ENCODE results near the gene TOR2A.

Gene TOR2A

DNA sequence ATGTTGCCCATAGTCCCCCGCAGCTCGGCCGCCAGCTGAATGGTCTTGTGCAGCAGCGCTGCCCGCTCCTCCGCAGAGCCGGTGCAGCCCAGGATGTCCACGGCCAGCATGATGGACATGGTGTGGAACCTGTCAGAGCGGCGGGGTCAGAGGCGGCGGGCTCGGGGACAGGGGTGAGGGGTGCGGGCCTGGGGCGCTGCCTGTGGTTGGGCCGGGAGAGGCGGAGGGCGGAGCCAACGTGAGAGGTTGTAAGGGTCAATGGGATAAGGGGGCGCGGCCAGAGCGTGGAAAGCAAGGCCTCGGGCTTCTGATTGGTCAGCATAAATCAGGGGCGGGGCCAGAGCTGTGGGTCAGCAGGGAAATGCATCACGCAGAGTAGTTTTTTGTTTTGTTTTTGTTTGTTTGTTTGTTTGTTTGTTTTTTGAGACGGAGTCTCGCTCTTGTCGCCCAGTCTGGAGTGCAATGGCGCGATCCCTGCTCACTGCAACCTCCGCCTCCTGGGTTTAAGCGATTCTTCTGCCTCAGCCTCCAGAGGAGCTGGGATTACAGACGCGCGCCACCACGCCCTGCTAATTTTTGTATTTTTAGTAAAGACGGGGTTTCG, 6.8 kb upstream of the TOR2A start:
- no peak for FAIRE-seq

DNA sequence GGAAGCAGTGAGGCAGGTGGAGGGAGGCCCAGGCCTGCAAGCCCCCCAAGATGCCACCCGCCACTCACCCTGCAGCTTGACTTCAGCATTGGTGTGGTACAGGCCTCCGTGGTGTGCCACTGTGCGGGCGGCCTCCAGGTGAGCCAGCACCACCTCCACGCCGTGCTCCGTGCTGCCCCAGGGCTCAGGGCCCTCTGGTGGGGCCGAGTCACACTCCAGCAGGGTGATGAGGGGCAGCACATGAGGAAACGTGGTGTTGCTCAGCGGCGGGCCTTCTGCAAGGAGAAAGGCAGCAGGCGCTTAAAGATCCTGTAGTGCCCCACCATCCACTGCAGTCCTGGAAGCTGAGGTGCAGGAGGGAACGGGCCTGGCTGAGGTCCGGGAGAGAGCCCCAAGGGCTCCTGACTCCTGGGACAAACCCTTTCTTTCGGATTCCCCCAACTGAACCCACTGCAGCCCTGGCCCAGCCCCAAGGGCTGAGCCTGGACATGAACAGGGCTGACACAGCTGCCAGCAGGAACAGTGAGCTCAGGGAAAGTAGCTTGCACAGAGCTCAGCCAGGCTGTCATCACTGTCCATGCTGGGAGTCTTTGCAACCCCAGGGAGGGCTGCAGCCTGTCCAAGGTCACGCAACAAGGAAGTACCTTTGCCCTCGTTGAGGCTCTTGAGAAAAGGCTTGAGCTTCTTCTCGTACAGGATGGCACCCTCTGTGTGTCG, 4.7 kb upstream of the TOR2A start:
- FAIRE-seq = no peak

DNA sequence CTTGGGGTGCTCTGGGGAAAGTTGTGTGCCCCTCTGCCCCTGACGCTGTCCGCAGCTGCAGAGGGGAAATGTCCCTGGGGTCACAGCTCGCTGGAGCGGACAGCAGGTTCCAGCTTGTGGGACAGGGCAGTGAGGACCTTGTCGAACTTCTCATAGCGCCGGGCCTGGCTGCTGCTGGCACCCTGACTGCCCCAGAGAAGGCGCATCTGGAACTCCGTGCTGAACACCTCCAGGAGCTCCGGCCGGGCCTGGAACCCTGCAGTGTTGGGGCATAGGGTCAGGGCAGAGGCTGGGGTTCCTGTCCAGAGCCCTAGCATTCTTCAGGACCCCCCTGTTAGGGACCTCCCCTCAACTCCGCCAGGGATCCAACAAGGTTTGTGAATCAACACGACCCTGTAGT, 3.6 kb upstream of the TOR2A start:
- no peak for FAIRE-seq

DNA sequence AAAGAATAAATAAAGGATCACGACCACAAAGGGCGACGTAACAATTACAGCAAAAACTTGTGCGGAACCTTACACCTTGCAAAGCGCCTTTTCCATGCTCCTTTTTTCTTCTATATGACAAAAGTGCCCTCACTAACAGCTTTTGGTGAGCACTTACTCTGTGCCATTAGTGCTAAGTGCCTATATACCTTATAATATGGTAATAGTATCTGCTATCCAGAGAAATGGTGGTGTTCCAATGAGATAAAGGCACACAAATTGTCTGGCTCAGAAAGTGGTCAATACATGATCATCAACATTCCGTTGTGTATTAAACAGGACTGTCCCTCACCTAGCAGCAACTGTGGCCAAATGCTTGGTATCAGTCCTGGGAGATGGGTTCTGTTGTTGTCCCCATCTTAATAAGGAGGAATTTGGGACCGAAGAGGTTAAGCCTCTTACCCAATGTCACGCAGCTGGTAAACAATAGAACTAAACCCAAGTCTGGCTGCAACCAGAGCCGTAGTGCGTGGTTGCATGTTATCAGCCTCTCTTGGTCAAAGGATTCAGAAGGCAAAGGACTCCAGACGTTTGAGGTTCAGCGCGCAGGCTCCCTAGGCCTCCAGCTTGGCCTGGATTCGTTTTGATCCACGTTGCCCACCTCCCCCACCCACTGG, 564 bp upstream of the TOR2A start:
- no peak for FAIRE-seq

DNA sequence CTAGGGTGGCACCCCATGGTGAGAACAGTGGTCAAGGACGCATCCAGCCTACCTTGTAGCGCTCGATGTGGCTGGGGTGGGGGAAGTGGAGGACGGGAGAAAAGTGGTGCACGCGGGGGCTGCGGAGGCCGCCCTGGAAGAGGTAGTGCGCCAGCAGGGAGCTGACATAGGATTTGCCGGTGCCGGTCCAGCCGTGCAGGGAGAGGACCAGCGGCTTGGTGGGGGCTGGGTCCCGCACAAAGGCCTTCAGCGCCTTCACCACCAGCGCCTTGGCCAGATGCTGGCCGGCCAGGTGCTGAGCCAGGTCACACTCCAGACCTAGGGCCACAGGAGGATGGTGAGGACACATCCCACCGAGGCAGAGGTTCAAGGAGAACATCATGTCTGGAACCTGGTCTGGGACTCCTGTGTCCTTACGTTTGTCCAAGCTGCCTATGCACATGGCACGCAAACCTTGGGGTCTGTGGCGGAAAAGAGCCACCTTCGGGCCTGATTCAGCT, 797 bp downstream of the TOR2A start:
- no peak for FAIRE-seq

DNA sequence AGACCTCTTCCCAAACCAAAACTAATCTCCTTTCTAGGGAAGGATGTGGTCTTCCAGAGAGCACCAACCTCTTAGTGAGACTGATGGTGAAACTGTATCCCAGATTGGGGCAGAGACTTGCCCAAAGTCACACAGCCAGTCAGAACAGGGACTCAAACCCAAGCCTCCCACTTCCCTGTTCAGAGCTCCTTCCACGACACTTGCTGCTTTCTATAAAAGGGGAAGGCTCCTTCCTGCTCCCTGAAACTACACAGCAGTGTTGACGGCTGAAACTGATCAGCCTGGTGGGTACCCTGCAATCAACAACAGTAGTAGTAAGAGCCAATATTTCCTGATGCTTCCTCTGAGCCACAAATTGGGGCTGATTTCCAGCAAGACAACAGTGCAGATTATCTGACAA, 1.5 kb downstream of the TOR2A start:
- FAIRE-seq = no peak

DNA sequence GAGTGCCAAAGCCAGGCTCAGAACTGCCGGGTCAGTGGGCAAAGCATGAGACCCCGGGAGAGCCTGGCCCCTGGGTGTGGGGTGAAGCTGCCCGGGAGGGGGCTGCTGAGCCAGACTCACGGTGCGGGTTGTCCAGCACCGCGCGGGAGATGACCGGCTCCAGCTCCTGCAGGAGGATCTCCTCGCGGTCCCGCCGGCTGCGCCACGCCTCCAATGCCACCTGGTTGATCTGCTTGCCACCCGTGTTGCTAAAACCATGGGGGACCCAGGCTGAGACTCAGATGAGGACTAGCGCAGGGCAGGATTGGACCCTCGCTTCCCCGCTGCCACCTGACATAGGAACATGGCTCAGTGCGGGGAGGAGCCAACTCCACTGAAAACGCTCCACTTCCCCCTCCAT, 2.6 kb downstream of the TOR2A start:
- FAIRE-seq = no peak

DNA sequence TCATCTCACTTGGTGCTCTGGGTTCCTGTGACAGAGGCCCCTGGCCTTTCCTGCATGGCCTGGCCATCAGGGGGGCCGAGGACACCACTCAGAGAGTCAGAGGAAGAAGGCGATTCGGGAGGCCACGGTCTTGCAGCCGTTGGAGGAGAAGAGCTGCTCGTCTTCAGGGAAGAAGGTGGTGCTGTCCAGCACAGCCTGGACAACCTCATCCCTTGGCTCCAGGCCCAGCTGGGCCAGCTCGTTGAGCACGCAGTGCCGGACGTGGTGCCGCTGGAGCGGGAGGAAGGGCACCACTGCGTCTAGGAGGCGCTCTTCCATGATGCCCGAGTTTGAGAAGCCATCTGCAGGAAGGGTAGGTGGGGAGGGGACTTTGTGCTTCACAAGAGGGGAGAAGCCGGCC, 3.2 kb downstream of the TOR2A start:
- no peak for FAIRE-seq

DNA sequence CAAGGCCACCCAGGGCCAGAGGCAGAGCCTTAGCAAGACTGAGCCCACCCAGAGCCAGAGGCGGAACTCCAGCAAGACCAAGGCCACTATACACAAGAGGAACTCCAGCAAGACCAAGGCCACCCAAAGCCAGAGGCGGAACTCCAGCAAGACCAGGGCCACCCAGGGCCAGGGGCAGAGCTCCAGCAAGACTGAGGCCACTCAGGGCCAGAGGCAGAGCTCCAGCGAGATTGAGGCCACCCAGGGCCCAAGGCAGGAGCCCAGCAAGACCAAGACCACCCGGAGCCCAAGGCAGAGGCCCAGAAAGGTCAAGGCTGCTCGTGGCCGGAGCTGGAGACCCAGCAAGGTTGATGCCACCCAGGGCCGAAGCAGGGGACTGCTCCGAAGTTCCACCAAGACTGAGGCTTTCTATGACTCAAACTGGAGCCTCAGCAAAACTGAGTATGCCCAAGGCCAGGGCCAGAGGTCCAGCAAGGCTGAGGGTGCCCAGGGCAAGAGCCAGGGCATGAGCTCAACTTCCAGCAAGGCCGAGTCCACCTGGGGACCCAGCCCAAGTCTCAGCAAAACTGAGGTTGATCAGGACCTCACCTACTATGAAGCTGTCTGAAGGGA, 4.2 kb downstream of the TOR2A start:
- no peak for FAIRE-seq

DNA sequence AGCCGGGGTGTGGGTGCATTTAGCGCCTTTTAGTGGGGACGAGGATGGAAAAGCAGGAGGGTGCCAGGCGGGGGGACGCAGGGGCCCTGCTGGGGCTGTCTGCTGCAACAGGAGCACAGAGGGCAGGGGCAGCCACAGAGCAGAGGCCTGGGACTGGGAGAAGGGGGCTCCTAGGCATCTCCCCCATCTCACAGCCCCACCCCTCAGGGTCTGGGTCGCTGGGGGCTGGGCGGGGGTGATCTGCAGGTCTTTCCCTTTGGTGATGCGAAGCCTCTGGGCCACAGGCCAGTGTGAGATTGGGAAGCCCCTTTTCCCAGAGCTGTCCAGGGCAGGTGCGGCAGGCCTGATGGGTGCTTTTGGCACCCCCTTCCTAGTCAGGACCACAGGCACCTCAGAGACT, 4.8 kb downstream of the TOR2A start:
- FAIRE-seq = no peak

DNA sequence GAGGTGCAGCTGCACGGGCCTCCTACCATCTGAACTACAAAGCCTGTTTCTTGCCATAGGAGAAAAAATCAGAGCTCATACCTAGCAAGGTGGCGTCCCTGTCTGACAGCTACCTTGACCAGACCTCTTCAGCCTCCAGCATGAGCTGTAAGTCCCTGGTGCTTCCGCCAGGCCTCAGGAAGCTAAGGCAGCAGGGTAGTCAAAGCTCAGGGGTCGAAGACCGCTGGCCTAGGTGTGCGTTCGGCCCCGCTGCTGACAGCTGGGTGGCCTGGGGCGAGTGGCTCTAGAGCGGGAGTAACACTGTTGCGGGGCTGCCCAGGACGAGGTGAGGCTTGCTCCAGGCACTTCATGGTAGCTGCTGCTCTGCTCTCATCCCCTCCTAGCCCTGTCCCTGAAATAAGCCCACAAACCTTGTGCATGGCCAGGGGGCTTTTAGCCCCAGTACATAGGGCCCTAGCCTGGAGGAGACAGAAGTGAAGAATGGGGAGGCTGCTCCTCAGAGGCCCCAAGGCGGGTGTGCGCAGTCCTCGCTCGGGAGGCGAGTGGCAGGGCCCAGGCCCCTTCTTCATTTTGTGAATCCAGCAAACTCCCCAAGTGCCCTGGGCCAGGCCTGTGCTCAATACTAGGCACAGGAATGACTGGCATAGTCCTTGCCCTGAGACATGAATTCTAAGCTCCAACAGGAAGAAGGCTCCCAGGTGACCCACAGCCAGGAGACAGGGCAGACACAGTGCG, 5.4 kb downstream of the TOR2A start:
- FAIRE-seq = no peak

DNA sequence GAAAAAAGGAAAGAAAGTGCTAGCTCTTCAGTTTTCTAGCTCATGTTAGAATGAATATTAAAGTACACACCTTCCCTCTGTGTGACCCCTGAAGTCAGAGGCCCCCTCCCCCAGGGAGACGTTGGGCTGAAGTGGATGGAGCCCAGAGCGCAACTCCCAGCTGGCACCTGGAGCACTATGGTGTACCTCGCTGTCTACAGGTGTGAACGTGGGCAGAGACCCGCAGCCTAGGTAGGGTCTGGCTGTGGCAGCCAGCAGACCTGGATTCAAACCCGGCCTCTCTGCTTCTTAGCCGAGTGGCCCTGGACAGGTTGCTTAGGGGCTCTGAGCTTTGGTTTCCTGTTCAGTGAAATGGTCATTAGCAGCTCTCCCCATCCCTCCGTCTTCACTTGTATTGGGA, 6.3 kb downstream of the TOR2A start:
- no peak for FAIRE-seq

DNA sequence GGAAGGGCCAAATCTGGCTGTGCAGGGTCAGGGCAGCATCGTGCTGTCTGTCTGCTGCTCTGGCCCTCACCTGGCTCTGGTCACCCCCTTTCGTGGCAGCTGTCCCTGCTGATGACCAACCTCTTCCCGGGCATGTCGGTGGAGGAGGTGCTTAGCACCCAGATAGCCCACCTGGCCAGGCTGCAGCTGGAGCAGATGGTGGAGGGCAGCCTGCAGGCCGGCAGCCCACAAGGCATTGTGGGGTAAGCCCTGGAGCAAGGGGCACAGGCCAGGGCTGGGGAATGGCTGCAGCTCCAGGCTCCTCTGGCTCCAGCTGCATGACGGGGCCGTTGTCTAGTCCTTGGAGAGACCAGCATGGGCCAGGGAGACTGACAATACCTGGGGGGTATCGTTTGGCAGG, 8.2 kb downstream of the TOR2A start:
- no peak for FAIRE-seq

DNA sequence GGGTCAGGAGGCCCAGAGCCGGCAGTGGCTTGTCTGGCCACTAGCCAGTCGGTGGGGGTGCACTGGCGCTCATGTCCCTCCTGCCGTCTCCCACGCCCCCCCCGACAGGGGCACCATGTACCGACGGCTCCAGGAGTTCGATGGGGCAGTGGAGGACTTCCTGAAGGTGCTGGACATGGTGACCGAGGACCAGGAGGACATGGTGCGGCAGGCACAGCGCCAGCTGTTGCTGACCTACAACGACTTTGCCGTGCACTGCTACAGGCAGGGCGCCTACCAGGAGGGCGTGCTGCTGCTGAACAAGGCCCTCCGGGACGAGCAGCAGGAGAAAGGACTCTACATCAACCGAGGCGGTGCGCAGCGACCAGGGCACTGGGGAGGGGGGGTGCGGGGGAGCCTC, 11.1 kb downstream of the TOR2A start:
- no peak for FAIRE-seq

DNA sequence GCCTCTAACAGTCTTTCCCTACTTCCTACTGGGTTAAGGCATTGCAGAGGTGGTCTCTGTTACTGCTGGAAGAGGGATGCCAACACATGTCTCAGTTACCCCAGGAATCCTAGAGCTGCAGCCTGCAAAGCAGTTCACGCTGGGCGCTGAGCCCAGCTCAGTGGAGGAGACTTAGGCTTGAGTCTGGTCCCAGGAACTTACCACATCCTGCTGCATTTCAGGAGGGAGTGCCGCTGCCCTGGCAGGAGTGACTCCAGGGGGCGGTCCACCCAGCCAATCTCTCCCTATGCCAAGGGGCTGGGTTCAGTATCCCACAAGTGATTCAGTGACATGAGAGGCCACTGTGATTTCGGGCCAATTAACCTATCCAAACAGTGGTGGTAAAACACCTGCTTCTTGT, 11.7 kb downstream of the TOR2A start:
- FAIRE-seq = no peak

DNA sequence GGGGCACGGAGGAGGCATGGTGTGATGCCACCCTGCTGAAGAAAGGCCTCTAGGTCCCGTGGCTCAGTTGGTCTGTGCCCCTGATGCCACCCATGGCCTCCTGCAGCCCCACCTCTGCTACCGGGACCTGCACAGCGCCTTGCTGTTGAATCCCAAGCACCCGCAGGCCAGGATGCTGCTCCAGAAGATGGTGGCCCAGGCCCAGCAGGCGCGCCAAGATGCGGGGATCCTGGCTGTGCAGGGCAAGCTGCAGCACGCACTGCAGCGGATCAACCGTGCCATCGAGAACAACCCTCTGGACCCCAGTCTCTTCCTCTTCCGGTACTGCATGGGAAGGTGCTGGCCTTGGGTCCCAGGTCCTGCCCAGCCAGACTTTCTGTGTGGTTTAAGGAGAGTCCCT, 12.1 kb downstream of the TOR2A start:
- FAIRE-seq = no peak

DNA sequence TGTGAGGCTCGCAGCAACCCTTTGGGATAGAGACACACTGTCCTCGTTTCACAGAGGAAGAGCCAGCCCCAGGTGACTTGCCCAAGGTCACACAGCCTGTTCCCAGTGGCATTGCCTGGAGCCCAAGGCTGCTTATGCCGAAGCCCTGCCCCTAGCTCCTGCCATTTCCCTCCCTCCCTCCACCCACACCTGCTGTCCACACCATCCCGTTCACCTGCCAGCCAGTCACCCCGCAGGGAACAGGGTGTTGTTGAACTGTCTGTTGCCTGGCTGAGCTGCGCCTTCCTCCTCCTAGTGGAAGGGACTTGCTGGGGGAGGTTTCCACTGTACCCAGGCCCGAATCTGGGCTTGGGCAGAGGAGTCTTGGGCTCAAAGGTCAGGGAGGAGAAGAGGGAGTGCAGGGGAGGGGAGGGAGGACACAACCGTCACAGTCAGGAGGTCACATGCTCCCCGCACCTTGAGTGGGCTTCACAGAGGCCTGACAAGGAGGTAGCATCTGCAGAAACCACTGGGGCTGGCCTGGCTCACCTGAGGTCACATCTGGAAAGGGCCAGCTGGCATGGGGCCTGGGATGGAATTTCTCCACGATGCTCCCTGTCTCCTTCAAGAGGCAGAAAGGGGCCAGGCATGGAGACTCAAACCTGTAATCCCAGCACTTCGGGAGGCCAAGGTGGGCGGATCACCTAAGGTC, 12.9 kb downstream of the TOR2A start:
- FAIRE-seq = no peak

DNA sequence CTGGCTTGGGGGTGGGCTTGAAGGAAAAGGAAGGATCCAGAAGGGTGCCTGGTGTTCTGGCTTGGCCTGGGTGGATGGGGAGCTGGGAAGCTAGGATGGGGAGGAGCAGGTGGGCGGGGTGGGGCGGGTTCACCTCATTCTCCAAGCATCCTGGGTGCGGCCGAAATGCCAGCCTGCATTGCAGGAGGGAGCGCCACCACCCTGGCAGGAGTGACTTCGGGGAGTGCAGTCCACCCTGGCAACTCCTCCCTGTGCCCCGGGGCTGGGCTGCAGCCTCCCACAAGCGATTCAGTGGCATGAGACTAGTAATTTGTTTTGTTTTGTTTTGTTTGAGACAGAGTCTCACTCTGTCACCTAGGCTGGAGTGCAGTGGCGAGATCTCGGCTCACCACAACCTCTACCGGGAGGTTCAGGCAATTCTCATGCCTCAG, 13.7 kb downstream of the TOR2A start:
- no peak for FAIRE-seq

DNA sequence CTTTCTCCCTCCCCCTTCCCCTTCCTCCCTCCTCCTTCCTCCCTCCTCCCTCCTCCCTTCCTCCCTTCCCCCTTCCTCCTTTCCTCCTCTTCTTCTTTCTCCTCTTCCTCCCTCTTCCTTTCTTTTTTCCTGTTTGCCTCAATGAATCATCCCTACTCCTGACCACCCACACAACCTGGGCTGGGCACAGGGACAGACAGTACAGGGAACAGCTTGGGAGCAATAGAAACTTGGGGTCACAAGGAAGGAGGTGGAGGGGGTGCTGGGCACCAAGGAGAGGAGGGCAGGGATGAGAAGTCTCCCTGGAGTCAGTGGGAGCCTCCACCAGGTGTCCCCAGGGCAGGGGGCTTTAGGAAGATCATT, 14.2 kb downstream of the TOR2A start:
- no peak for FAIRE-seq

DNA sequence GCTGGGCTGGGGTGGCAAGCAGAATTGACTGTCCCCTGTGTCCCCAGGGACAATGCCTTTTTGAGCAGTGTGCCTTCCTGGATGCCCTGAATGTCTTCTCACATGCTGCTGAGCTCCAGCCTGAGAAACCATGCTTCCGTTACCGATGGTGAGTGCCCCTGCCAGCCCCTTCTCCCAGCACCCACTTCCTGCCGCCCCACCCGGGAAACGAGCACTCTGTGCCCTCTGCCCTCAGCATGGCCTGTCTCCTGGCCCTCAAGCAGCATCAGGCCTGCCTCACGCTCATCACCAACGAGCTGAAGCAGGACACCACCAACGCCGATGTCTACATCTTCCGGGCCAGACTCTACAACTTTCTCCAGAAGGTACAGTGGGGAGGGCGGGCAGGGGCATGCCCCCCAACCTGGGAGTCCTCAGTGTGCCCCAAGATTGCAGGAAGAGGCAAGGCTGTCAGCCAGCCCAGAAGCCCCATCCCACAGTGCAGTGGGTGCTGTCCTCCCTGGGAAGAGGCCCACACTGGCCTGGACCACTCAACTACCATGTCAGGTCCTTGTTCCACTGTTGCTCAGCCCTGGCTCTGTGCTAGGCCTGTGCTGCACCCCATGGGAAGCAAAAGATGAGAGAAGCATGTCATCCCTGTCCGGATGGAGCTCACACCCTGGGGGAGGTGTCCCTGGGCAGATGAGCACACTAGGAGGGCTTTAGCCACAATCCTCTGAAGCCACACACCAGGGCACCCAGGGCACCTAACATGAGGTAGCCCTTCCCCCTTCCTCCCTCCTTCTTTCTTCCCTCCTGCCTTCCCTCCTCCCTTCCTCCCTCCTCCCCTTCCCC, 14.8 kb downstream of the TOR2A start:
- no peak for FAIRE-seq

DNA sequence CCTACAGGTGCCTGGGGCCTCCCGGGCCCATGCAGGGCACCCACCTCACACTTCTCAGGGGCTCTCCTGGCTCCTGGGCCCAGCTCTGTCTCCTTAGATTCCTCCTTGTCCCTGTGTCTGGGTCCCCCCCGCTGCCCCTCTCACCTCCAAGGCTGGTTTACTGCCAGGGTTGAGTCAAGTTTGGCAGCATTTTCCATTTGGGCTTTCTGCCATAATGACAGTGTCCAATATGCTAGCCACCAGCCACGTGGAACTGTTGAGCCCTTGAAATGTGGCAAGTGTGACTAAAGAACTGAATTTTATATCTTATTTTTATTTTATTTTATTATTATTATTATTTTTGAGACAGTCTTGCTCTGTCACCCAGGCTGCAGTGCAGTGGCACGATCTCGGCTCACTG, 17.3 kb downstream of the TOR2A start:
- FAIRE-seq = no peak

DNA sequence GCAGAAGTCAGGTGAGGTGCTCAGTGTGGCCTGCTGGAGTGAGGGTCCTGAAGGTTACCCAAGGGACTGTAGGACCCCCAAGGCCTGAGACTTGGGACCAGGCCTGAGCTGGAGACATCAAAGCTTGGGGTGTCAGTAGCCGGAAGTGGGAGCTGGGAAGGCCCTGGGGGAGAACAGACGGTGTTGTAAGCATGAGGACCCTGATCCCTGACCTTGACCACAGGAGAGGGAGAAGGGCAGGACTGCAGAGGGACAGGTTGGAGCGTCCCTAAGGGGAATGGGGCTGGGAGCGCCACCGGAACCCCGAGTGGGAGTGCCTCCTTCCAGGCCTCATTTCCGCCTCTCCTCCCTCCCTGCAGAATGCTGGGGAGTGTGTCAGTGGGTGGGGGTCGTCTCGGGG, 18.7 kb downstream of the TOR2A start:
- no peak for FAIRE-seq

Measured in islet of Langerhans (tissue), 1 donor.